ENCODE results near the gene SYNE2. TPM values are rescaled to one million over a fixed set of nuclear protein-coding genes. Genes with fewer than 3 reads are reported as not detected.

SYNE2 gene
- total and polyA plus RNA-seq, 10 of the 15 experiments (the other 5 are each of a cell fraction or from before 2014, with no cell fraction given), result 2.1 to 52.7 (median 38.1) TPM

DNA sequence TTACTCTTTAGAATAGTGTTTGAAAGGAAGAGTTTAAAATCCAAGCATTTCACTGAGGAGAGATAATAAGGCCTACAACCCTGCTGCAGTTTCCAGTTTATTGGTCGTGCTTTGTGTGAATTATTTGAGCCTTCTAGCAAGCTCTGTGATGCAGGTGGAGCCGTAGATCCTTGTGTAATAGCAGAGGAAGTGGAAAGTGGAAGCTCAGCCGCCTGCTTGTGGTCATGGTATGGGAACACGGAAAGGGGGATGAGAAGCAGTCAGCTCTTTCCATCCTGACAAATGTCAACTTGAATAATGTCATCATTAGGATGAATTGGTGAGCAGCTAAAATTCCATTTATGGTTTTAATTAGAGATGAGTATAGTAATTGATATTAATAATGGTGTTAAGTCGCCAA lies 29.1 kb downstream of the SYNE2 start:
- FAIRE-seq (no peak), ATAC-seq (no peak), DNase-seq (ENCODE audit: low read depth, low spot score) (no peak)
- CTCF ChIA-PET, result interaction anchor here (1.2 to 1.4 kb wide), 3 partner anchors 10 to 129 kb away, joined by 3 read pairs; no protein-coding TSS in a partner anchor
- H3K27me3 ChIP-seq (replicated peaks in 1 of 2; ENCODE audit: control insufficient read depth in 2 of 2, insufficient read depth in 2 of 2, low read length in 1 of 2), result no peaks in the 10 kb centered on the region
- no peaks in the 10 kb centered on the region for H3K4me1 ChIP-seq (ENCODE audit: control insufficient read depth, insufficient read depth, low read length)
- no peak overlapping the region for H3K9ac ChIP-seq (ENCODE audit: control insufficient read depth, insufficient read depth, low read length)
- no peak overlapping the region for H3K27ac ChIP-seq (ENCODE audit: control insufficient read depth, insufficient read depth)
- no TSS peak for BruUV-seq (replicated peaks)
- no peak overlapping the region for H3K4me3 ChIP-seq
- no peak overlapping the region for H2AFZ ChIP-seq (ENCODE audit: control insufficient read depth, low read depth, low read length)
- SMC1A ChIA-PET (ENCODE audit: uncharacterized antibody, unreplicated experiment), result interaction anchor here (0.6 to 1.2 kb wide), 5 partner anchors 7 to 112 kb away, joined by 3 to 4 read pairs (median 3); no protein-coding TSS in a partner anchor
- POLR2A ChIA-PET, result no interaction called here
- TF ChIP-seq CREB1 (IDR thresholded peaks at IDR 0.05; ENCODE audit: low read depth) (no peak), SIN3A (IDR thresholded peaks at IDR 0.05; ENCODE audit: low read depth, low read length) (no peak), MEF2A (IDR thresholded peaks at IDR 0.05; ENCODE audit: insufficient read depth, low read depth, low read length) (no peak), SPI1 (IDR thresholded peaks at IDR 0.05; ENCODE audit: borderline replicate concordance, insufficient read depth, low read depth, low read length) (no peak), FOS (IDR thresholded peaks at IDR 0.05; ENCODE audit: borderline replicate concordance, extremely low read depth, insufficient read length) (no peak), CHD1 (IDR thresholded peaks at IDR 0.05; ENCODE audit: low read depth, low read length) (no peak), CBFB (IDR thresholded peaks at IDR 0.05; ENCODE audit: low read depth) (no peak)
- TF ChIP-seq, protein P1, sequence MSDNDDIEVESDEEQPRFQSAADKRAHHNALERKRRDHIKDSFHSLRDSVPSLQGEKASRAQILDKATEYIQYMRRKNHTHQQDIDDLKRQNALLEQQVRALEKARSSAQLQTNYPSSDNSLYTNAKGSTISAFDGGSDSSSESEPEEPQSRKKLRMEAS (IDR thresholded peaks at IDR 0.05; ENCODE audit: low read depth, low read length), result no peak
- RAD21 ChIA-PET (ENCODE audit: unreplicated experiment), result interaction anchor here (0.7 kb wide), 1 partner anchor 27 kb away, joined by 3 read pairs; no protein-coding TSS in a partner anchor
- intact Hi-C loops (cut with micrococcal nuclease; ENCODE audit: unreplicated experiment) (no loop called here), in situ Hi-C loops (cut with MboI) (no loop called here)
- H4K20me1 ChIP-seq (ENCODE audit: control insufficient read depth, insufficient read depth), result no peaks in the 10 kb centered on the region
- 44% methylated on average over 5 of the region's 5 CpGs for WGBS (ENCODE audit: insufficient coverage, insufficient replicate concordance, low lambda C conversion rate, missing lambda C conversion rate)
- H3K9me3 ChIP-seq (replicated peaks; ENCODE audit: control insufficient read depth, insufficient read depth, low read length), result no peaks in the 10 kb centered on the region
- H3K4me2 ChIP-seq (ENCODE audit: control insufficient read depth, insufficient read depth), result no peak overlapping the region
- no peaks in the 10 kb centered on the region; a peak in 3 of 4 replicates for H3K36me3 ChIP-seq (ENCODE audit: control insufficient read depth in 2 of 2, insufficient read depth in 2 of 2, low read length in 1 of 2)
- peaks cover 25% of the 10 kb centered on the region for H3K79me2 ChIP-seq (ENCODE audit: control insufficient read depth, insufficient read depth, low read length)
